NCI-H2081 treated with DMSO at 0.1 percent for 48 hours (cell line): Measurements from ENCODE around the gene TNMD.
A peak's percentile ranks its signal among the peaks of the same experiment; 100 is the strongest.
"Not testable (repeated sequence)": the region's sequence is repeated elsewhere in the genome, so short reads cannot be mapped to it uniquely, and the experiment has no call there.

Experiments used
- DNase-seq: peaks from one replicate; lab custom pipeline; 2025; lab: John Stamatoyannopoulos, UW

The TNMD gene

GRCh38 chrX:100584611-100585010 is at the start of gene TNMD:
TNMD (plus strand) TSS chrX:100584936; CDS start chrX:100585019, 83 bp downstream.
- no peak for DNase-seq

- DNase-seq: not testable (repeated sequence)
These were observed 19.2 kb upstream of the TNMD start for GRCh38 chrX:100565534-100565933.

- no peak for DNase-seq
These were observed 2.0 kb downstream of the TNMD start for GRCh38 chrX:100586747-100587146.

GRCh38 chrX:100587861-100588260 is 3.1 kb downstream of the TNMD start:
- DNase-seq: no peak

GRCh38 chrX:100591256-100592051 is 6.7 kb downstream of the TNMD start:
- DNase-seq: no peak

GRCh38 chrX:100593126-100593525 is 8.4 kb downstream of the TNMD start:
- DNase-seq: no peak

- DNase-seq: no peak
These were observed 8.8 kb downstream of the TNMD start for GRCh38 chrX:100593581-100593980.

GRCh38 chrX:100596601-100597000 is 11.9 kb downstream of the TNMD start:
- DNase-seq: no peak

- no peak for DNase-seq
These were observed 14.7 kb downstream of the TNMD start for GRCh38 chrX:100599456-100599855.

GRCh38 chrX:100600340-100600739 is 15.6 kb downstream of the TNMD start:
- DNase-seq: no peak

GRCh38 chrX:100600758-100601157 is 16.0 kb downstream of the TNMD start:
- DNase-seq: no peak

GRCh38 chrX:100606753-100607152 is 22.0 kb downstream of the TNMD start:
- DNase-seq: no peak

- DNase-seq: no peak
These were observed 24.9 kb downstream of the TNMD start for GRCh38 chrX:100609591-100609990.

GRCh38 chrX:100611951-100612350 is 27.2 kb downstream of the TNMD start:
- DNase-seq: no peak

- DNase-seq: peak; percentile 9
These were observed 30.3 kb downstream of the TNMD start for GRCh38 chrX:100615005-100615404.

- no peak for DNase-seq
These were observed 38.3 kb downstream of the TNMD start for GRCh38 chrX:100623001-100623400.

- no peak for DNase-seq
These were observed 41.3 kb downstream of the TNMD start for GRCh38 chrX:100625985-100626491.

GRCh38 chrX:100635040-100635439 is 50.3 kb downstream of the TNMD start:
- no peak for DNase-seq

GRCh38 chrX:100635989-100636320 is 51.2 kb downstream of the TNMD start:
- no peak for DNase-seq

- peak; percentile 57 for DNase-seq
These were observed 51.7 kb downstream of the TNMD start, which contains the start of gene TSPAN6 for GRCh38 chrX:100636321-100636991. TSPAN6 (minus strand) TSS chrX:100636806; CDS start chrX:100636694, 112 bp downstream.

- DNase-seq: no peak
These were observed 57.6 kb downstream of the TNMD start for GRCh38 chrX:100642290-100642689.

GRCh38 chrX:100643212-100643611 is 58.5 kb downstream of the TNMD start:
- no peak for DNase-seq
